Breast epithelium (tissue), 3 donors: ENCODE measurements around the gene PTBP3.

ENCODE experiments used
- POLR2A ChIP-seq: fragments of 450-650 bp; IDR thresholded peaks from one replicate; pipeline ENCODE4 v1.6.1; 2016; ENCODE audit warnings: antibody characterized with exemption, mild to moderate bottlenecking, moderate library complexity
- POLR2AphosphoS5 ChIP-seq, 3 donors: sonication (generic); formaldehyde crosslinking; IDR thresholded peaks; one replicate each; pipeline ENCODE4 v1.6.1; 2017; ENCODE audit warnings: antibody characterized with exemption in 3 of 3
- TF ChIP-seq, protein P1 (sequence below), 3 donors: fragments of 450-650 bp; IDR thresholded peaks; one replicate each; pipeline ENCODE4 v1.5.1; 2016 to 2017; ENCODE audit warnings: antibody characterized with exemption in 3 of 3, mild to moderate bottlenecking in 3 of 3, moderate library complexity in 3 of 3

DNA sequence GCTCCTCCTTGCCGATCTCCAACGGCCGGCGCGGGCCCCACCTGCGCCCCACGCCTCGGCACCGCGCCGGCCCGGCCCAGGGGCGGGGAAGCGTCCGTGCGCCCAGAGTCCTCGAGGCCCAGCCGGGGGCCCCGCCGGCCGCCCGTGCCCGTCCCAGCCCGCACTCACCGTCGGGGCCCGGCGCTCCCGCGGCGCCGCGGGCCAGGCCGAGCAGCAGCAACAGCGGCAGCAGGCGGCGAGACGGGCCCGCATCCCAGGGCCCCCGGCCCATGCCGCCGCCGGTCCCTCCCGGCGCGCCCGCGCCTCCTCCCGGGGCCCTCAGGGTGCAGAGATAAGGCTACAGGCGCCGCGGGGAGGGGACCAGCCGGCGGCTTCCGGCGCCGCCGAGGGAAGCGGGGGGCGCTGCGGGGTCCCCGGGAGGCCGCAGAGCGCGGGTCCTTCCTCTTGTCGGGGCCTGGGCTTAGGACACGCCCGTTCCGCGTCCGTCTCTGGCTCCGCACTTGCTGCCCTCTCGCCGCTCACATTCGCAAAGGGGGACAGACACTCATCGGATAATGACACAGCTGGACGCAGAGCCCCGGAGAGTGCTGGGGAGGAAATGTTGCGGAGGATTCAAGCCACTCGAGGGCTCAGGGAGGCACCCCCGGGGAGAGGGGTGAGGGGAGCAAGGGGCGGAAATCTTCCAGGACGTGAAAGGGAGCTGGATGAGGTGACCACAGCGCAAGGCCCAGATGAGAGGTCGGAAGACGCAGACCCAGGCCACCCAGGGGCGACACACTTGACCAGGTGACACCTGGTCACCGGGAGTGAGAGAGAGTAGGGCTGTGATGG lies 158.2 kb downstream of the PTBP3 start, which contains the start of gene SUSD1:
- TF ChIP-seq, protein P1, sequence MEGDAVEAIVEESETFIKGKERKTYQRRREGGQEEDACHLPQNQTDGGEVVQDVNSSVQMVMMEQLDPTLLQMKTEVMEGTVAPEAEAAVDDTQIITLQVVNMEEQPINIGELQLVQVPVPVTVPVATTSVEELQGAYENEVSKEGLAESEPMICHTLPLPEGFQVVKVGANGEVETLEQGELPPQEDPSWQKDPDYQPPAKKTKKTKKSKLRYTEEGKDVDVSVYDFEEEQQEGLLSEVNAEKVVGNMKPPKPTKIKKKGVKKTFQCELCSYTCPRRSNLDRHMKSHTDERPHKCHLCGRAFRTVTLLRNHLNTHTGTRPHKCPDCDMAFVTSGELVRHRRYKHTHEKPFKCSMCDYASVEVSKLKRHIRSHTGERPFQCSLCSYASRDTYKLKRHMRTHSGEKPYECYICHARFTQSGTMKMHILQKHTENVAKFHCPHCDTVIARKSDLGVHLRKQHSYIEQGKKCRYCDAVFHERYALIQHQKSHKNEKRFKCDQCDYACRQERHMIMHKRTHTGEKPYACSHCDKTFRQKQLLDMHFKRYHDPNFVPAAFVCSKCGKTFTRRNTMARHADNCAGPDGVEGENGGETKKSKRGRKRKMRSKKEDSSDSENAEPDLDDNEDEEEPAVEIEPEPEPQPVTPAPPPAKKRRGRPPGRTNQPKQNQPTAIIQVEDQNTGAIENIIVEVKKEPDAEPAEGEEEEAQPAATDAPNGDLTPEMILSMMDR (IDR thresholded peaks at IDR 0.05) = no peak
- TF ChIP-seq POLR2AphosphoS5 (IDR thresholded peaks at IDR 0.05) (no peak), POLR2A (no peak)
